ENCODE results near the gene TCF12.

The TCF12 gene

DNA sequence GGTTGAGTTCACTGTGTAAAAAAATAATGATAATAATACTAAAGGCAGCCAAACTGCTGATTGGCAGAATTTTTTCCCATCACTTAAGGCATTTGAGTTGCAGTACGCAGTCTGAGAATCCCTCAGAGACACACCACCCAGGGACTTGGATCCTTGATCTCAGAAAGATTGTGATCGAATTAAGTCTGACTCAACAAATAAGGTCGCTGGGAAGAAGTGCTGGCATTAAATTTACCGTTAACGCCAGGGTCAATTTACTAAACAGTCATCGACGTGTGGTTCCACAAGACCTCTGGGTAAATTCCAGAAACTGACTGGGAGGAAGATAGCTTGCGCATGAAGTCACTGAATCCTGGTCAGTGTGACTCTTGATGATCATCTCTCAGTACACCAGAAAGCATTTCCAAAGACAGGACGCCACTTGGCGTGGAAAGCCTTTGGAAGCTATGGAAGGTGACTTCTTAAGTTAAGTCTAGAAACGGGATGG, 409.6 kb downstream of the TCF12 start:
- DNase-seq: no peak

DNA sequence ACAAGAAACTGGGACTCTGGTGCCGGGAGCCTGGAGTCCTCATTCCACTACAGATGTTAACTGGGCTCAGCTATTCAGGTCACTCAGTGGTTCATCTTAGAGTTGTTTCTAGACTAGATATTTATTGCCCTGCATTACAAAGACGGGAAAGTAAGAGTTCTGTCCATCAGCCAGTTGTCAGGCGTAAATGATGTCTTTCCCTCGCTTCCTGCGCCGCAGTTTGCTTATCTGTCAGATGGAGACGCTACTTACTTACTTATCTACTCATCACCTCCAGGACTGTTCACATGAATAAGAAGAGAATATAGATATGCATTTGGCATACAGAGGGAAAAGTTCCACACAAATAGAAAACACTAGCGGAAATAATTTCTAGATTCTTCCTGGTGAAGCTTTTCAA, 410.0 kb downstream of the TCF12 start:
- no peak for DNase-seq

DNA sequence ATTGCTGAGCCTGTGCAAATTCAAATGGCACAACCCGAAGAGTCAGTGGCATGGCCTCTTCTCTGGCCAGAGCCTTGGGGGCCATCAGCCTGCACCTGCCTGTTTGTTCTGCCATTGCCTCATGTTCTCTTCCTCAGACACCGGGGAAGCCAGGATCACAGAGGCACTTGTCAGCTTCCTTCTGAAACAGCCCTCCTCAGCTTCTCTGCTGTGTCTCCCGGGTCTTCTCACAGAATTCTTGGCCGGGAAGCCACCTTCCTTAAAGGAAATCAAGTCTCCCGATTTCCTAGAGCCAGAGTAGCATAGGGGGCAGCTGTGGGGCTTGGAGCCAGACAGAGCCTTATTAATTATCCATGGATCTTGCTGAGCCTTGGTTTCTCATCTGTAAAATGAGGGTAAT, 410.5 kb downstream of the TCF12 start:
- no peak for DNase-seq

DNA sequence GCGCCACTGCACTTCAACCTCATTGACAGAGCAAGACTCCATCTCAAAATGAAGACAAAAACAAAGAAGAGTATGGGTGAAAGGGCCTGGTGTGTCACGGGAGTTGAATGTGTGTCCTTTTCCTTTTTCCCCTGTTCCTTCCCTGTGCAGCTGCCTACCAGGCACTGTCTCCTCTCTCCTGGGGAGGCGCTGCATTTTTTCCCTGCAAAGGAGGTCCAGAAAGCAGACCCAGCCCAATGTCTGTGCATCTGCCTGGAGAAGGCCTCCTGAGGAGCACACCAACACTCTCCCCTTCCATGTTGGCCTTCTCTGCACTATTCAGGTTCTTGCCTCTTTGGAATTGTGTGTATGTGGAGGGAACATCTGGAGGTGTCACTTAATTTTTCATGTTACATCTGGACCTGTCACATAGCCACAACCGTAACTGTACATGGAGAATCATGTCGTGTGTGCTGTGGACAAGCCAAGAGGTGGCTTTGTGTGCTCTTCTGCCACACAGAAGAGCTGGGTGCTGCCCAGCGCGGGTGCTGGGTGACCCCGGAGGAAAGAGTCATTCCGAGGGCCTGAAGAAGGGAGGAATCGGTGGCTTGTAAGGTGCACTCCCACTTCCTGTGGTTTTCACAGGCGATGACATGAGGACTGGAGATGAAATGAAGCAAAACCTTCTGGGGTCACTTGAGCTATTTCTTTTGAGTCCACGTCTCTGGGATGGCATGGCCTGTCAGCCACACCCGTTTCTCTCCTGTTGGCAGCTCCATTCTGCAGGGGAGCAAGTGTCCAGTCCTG, 411.3 kb downstream of the TCF12 start:
- no peak for DNase-seq

DNA sequence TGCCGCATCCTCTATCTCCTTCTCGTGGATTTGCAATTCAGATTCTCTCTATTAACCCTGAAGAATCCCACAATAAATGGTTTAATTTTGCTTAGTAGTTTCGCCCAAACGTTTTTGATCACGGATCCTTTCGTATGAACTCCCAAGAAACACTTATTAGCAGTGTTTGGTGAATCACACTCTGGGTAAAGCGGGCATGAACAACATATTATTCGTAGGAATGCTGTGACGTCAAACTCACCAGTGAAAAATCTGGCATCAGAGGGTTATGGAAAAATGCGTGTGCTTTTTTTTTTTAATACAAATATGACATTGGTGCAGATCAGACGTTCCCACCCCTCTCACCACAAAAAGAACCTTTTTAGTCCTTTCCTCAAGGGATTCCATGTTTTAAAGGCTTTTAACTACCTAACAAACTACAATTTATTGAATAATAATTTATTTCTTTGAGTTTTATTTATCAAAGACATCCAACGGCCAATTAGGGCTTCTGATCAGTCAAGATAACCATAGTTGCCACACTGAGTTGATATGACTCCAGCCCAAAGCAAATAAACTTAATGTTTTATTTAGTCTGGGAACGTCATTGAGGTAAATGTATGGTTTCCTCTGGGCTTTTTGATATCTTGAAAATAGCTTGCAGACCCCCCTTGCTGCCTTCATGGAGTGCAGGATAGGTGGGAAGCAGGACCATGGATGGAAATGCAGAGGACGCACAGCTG, 412.3 kb downstream of the TCF12 start:
- DNase-seq: no peak

DNA sequence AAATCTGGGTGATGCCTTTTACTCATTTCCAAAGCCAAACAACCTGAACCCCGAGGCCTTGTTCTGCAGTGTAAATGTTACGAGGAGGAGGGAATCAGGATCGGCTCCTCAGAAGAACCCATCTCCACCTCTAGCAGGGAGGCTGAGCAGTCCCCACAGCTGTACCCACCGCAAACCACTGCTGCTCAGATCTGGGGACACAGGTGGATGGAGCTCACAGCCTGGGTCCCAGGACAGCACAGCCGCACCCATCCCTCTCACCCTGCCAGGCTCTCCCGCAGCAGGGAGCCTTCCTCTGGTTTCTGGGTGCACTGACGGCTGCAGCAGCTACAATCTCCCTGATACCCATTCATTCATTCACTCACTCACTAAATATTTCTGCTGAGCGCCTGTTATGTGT, 413.9 kb downstream of the TCF12 start:
- DNase-seq: no peak

DNA sequence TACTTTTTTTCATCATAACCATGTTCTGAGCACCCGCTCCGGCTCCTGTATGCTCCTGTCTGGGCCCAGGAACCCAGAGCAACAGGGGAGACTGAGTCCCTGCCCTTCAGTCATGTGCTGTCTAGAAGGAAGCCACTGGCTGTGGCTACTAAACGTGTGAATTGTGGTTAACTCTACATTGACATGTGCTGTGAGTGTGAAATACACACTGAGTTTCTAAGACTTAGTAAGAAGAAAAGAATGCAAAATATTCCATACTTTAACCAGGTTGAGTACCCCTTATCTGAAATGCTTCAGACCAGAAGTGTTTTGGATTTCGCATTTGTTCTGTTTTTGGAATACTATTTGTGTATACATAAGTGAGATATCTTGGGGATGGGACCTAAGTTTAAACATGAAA, 415.0 kb downstream of the TCF12 start:
- no peak for DNase-seq

DNA sequence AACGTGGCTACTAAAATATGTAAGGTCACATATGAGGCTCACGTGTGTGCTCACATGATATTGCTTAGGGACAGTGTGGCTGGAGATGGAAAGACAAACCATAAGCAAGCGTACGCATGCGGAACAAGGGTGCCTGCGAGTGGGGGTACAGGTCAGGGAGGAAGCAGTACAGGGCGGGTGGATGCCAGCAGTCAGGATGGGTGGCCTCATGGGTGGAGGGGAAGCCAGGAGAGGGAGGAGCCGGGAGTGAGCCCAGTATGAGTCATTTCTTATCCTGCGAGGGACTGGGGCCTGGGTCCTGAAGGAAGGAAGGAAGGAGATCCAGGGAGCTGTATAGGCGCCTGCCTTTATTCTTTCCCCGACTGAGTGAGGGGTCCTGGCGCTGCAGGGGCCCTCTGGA, 415.8 kb downstream of the TCF12 start:
- DNase-seq: no peak

DNA sequence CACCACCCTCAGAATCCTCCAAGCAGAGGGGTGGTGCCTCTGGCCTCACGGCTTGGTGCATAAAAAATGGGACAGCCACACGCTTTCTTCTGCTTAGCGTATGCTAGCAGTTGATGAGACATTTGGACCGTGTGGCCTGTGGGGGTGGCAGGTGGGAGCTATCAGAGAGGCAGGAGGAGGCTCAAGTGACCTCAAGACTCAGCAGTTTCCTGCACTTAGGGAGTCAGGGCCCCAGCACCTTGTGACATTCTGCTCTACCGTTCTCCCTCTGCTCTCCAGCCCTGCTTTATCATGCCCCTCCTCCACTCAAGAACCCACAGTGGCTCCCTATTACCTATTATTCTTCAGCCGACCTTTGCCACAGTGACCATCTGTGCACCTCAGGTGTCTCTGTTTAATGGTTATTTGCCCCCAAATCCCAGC, 416.9 kb downstream of the TCF12 start:
- DNase-seq: no peak

DNA sequence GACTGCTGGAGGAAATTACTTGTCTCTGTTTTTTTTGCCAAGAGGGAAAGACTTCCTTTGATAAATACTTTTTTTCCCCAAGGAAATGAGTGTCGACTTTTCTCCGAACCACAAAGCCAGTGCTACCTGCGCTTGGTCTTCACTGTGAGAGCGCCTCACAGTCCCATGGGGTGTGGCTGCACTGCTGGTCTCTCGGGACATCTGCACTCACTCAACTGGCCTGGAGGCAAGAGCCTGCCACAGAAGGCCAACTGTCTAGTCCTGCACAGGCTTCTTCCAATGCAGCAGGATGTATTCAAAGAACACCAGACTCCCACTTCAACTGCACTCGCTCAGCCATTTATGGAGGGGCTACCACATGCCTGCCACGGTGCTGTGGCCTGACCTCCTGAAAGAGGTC, 417.3 kb downstream of the TCF12 start:
- no peak for DNase-seq

DNA sequence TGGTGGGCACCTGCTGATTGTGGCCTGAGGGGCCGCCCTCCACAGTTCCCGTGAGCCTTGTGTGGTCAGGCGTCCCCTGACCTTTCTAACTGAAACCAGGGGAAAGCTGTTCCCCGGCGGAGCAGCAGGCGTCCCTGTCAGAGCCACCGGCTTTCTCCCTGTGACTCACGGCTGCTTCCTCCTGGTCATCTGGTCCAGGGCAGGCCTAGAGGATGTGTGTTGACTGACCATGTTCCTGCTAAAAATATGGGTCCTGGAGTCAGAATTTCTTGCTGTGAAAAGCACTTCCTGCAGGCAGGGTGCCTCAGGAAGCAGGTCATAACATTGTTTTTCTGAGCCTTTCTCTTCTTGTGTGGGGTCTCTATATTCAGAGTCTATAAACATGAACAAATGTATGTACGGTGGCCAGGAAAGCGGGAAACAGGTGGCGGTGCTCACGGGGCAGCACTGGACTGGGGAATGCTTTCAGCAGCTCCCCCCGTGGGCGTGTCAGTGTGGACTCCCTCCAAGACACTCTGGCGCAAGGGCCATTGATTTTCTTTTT, 419.5 kb downstream of the TCF12 start:
- no peak for DNase-seq

DNA sequence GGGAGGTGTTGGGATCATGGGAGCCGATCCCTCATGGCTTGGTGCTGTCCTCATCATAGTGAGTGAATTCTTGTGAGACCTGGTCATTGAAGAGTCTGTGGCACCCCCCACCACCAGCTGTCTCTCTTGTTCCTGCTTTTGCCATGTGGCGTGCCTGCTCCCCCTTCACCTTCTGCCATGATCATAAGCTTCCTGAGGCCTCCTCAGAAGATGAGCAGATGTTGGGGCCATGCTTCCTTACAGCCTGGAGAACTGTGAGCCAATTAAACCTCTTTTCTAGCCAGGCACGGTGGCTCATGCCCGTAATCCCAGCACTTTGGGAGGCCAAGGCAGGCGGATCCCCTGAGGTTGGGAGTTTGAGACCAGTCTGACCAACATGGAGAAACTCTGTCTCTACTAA, 420.9 kb downstream of the TCF12 start:
- no peak for DNase-seq

All from activated CD8-positive, alpha-beta memory T cell treated with anti-CD3 and anti-CD28 coated beads for 24 hours (primary cell).